Type B pancreatic cell (in vitro differentiated cells): ENCODE results near the gene CLEC2L. TPM values are rescaled to one million over a fixed set of nuclear protein-coding genes. Genes with fewer than 3 reads are reported as not detected.

ENCODE experiments used
- DNase-seq: peaks from one replicate; pipeline ENCODE4 v3.0.0; 2021; ENCODE audit warnings: mixed read lengths; ENCODE audit not compliant: unreplicated experiment; ENCODE audit errors: extremely low spot score
- H3K27ac Mint-ChIP-seq: 2 replicates; pipeline ENCODE4 v1.8.0; 2021; ENCODE audit warnings: mild to moderate bottlenecking, mixed read lengths
- H3K27me3 Mint-ChIP-seq: 2 replicates; pipeline ENCODE4 v1.8.0; 2021; ENCODE audit warnings: mixed read lengths
- H3K36me3 Mint-ChIP-seq: 2 replicates; pipeline ENCODE4 v1.8.0; 2021; ENCODE audit warnings: mixed read lengths
- H3K4me1 Mint-ChIP-seq: one replicate; pipeline ENCODE4 v1.8.0; 2021; ENCODE audit warnings: mixed read lengths; ENCODE audit not compliant: unreplicated experiment
- H3K4me3 Mint-ChIP-seq: 2 replicates; pipeline ENCODE4 v1.8.0; 2021; ENCODE audit warnings: mild to moderate bottlenecking, mixed read lengths
- H3K9me3 Mint-ChIP-seq: 2 replicates; pipeline ENCODE4 v1.8.0; 2021; ENCODE audit warnings: mixed read lengths
- total RNA-seq: library from RNA; stranded (reverse); gene quantifications from 2 replicates; pipeline ENCODE4 v1.2.1, GENCODE V29; 2021; ENCODE audit warnings: low replicate concordance
- TF ChIP-seq, protein P1 (sequence below): fragments of 200-600 bp; sonication (generic); conservative IDR thresholded peaks from 2 replicates; pipeline ENCODE4 v1.5.0; 2021; ENCODE audit warnings: antibody characterized with exemption, mild to moderate bottlenecking

The CLEC2L gene
- total RNA-seq, 1 donor from 2014 or later = 0.34 TPM

DNA sequence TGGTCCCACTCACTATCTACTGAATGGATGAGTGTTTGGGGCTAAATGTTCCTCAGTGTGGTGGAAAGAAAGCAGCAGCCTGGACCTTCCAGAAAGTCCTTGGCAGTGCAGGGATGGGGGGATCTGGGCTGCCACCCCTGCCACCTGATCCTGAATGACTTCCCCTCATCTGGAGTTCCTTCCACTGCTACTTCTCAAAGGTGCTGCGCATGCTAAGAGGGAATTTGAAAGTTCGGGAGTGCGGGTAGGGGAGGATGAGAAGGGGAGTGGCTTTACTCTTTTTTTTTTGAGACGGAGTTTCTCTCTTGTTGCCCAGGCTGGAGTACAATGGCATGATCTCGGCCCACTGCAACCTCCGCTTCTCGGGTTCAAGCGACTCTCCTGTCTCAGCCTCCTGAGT, 41.4 kb upstream of the CLEC2L start:
- Mint-ChIP-seq H3K36me3 (no peaks in the 10 kb centered on the region), H3K27me3 (peaks cover 49% of the 10 kb centered on the region), H3K4me1 (no peaks in the 10 kb centered on the region), H3K27ac (no peak overlapping the region), H3K9me3 (no peaks in the 10 kb centered on the region), H3K4me3 (peak overlapping the region; percentile 78)
- TF ChIP-seq, protein P1, sequence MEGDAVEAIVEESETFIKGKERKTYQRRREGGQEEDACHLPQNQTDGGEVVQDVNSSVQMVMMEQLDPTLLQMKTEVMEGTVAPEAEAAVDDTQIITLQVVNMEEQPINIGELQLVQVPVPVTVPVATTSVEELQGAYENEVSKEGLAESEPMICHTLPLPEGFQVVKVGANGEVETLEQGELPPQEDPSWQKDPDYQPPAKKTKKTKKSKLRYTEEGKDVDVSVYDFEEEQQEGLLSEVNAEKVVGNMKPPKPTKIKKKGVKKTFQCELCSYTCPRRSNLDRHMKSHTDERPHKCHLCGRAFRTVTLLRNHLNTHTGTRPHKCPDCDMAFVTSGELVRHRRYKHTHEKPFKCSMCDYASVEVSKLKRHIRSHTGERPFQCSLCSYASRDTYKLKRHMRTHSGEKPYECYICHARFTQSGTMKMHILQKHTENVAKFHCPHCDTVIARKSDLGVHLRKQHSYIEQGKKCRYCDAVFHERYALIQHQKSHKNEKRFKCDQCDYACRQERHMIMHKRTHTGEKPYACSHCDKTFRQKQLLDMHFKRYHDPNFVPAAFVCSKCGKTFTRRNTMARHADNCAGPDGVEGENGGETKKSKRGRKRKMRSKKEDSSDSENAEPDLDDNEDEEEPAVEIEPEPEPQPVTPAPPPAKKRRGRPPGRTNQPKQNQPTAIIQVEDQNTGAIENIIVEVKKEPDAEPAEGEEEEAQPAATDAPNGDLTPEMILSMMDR = no peak
- DNase-seq = no peak

GRCh38 chr7:139482662-139483466, 40.6 kb upstream of the CLEC2L start:
- TF ChIP-seq, protein P1 = no peak
- no peaks in the 10 kb centered on the region for H3K36me3 Mint-ChIP-seq

DNA sequence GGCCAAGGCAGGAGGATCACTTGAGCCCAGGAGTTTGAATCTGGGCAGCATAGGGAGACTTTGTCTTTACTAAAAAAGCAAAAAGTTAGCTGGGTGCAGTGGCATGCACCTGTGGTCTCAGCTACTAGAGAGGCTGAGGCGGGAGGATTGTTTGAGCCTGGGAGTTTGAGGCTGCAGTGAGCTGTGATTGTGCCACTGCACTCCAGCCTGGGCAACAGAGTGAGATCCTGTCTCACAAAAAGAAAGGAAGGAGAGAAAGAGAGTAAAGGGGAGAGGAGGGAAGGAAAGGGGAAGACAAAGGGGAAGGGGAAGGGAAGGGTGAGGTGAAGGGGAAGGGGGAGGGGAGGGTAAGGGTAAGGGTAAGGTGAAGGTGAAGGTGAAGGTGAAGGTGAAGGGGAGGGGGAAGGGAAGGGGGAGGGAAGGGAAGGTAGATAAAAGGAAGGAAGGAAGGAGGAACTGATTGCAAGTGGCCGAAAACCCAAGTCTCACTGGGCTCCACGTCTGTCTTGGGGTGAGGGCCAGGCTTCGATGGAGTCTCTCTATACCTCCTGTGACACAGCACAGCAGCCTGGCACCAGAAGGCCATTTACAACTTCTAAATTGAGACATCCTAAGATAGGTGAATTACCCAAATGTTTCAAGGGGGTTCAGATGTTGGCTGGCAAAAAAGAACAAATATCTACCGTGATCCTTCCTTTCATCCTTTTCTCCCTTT, 36.0 kb upstream of the CLEC2L start:
- H3K27me3 Mint-ChIP-seq = peaks cover 42% of the 10 kb centered on the region
- H3K9me3 Mint-ChIP-seq = peaks cover under 1% of the 10 kb centered on the region
- H3K4me3 Mint-ChIP-seq = no peak overlapping the region
- DNase-seq = no peak
- TF ChIP-seq, protein P1 = no peak
- peaks cover 4% of the 10 kb centered on the region for H3K4me1 Mint-ChIP-seq
- no peak overlapping the region for H3K27ac Mint-ChIP-seq
- no peaks in the 10 kb centered on the region for H3K36me3 Mint-ChIP-seq

More at GRCh38 chr7:139482662-139483466, 40.6 kb upstream of the CLEC2L start:
- Mint-ChIP-seq H3K27ac (no peak overlapping the region), H3K4me3 (peak overlapping the region; percentile 78), H3K27me3 (peaks cover 55% of the 10 kb centered on the region), H3K4me1 (no peaks in the 10 kb centered on the region), H3K9me3 (no peaks in the 10 kb centered on the region)
- peak; percentile 72 for DNase-seq

DNA sequence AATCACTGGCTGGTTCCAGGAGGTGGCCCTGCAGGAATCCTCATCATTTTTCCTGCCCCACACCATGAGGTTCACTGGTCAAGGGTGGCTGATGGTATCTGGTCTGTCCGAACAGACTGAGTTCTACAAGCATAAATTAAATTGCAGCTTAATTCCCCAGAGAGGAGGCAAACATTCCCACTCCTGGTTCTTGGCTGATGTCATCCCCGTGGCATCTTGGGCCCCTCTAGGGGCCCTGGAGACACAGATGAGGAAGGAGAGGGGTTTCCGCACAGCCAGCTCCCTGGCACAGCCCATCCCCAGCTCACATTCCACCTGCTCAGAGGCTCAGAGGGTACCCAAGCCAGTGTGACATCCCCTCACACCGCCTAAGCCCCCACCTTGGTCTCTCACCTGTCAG, 34.7 kb upstream of the CLEC2L start:
- Mint-ChIP-seq H3K36me3 (no peaks in the 10 kb centered on the region), H3K9me3 (peaks cover 5% of the 10 kb centered on the region), H3K27me3 (peaks cover 40% of the 10 kb centered on the region), H3K4me3 (no peak overlapping the region), H3K27ac (no peak overlapping the region), H3K4me1 (peaks cover 4% of the 10 kb centered on the region)
- TF ChIP-seq, protein P1 = no peak
- no peak for DNase-seq

DNA sequence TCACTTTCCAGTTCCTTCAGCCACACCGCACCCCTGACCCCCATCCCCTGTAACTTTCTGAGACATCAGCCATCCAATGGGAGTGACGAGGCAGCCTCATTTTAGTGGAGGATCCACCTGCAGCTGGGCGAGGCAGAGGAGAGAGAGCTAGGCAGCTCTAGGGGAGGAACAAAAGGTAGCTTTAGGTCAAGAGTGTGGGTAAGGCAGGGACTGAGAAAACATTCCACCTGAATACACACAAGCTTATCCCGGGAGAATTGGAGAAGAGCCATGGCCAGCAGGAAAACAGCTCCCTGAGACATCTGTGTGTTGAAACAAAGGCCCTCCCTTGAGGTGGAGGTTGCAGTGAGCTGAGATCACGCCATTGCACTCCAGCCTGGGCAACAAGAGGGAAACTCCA, 33.4 kb upstream of the CLEC2L start:
- Mint-ChIP-seq H3K4me3 (no peak overlapping the region), H3K36me3 (no peaks in the 10 kb centered on the region), H3K9me3 (peaks cover 5% of the 10 kb centered on the region), H3K4me1 (peaks cover 11% of the 10 kb centered on the region), H3K27me3 (peaks cover 39% of the 10 kb centered on the region), H3K27ac (no peak overlapping the region)
- TF ChIP-seq, protein P1 = no peak
- DNase-seq = no peak
